Esophagus muscularis mucosa (tissue), 4 donors: ENCODE results near the gene SETD2.

Experiments used
- CTCF ChIP-seq, 3 experiments: fragments of 200-600 bp in 2 of 3; fragments of 450-650 bp in 1 of 3; sonication (generic) in 2 of 3; IDR thresholded peaks; one replicate each; pipeline ENCODE4 v1.5.1; 2017 to 2019; ENCODE audit warnings: antibody characterized with exemption in 3 of 3, mild to moderate bottlenecking in 2 of 3, moderate library complexity in 1 of 3
- EP300 ChIP-seq: sonication (generic); formaldehyde crosslinking; IDR thresholded peaks from one replicate; pipeline ENCODE4 v1.6.1; 2017; ENCODE audit warnings: antibody characterized with exemption
- POLR2AphosphoS5 ChIP-seq, 2 donors: sonication (generic); formaldehyde crosslinking; IDR thresholded peaks; one replicate each; pipeline ENCODE4 v1.6.1; 2017; ENCODE audit warnings: antibody characterized with exemption in 2 of 2

- TF ChIP-seq CTCF (IDR thresholded peaks at IDR 0.05) (no peak), POLR2AphosphoS5 (IDR thresholded peaks at IDR 0.05) (no peak), EP300 (no peak)
Observed at GRCh38 chr3:46989146-46989810, 174.6 kb downstream of the SETD2 start.
